ENCODE data around the gene FAM210A.

FAM210A gene

DNA sequence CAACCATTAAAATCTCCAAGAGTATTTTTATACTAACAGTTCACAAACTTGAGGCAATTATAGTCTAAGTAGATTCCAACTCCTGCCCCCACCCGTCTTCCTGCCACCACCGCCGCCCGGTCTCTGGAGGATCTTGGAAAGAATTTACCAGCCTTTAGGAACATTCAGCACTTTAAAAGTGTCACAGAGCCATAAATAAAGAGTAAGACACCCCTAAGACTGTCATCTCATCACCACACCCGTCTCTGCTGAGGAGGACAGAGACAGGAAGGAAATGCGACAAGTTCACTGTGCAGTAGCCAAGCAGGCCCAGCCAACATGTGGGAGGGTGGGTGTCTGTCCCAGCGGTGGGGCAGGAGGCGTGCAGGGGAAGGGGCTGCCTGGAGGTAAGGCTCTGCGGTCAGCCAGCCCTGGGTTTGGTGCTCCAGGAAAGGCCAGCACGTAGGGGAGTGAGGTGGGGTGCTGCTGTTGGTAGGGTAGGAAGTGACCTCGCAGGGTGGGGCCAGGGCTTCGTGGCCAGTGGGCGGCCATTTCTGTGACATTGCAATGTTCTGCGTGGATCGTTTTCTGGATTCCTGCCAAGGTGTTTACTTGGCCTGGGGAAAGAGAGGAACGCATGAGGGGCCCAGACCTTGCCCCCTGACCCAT lies 111.6 kb downstream of the FAM210A start:
- TF ChIP-seq, protein P1, sequence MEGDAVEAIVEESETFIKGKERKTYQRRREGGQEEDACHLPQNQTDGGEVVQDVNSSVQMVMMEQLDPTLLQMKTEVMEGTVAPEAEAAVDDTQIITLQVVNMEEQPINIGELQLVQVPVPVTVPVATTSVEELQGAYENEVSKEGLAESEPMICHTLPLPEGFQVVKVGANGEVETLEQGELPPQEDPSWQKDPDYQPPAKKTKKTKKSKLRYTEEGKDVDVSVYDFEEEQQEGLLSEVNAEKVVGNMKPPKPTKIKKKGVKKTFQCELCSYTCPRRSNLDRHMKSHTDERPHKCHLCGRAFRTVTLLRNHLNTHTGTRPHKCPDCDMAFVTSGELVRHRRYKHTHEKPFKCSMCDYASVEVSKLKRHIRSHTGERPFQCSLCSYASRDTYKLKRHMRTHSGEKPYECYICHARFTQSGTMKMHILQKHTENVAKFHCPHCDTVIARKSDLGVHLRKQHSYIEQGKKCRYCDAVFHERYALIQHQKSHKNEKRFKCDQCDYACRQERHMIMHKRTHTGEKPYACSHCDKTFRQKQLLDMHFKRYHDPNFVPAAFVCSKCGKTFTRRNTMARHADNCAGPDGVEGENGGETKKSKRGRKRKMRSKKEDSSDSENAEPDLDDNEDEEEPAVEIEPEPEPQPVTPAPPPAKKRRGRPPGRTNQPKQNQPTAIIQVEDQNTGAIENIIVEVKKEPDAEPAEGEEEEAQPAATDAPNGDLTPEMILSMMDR (IDR thresholded peaks at IDR 0.05) = no peak
- no peaks in the 10 kb centered on the region for H3K9me3 ChIP-seq (ENCODE audit: control insufficient read depth, low read length)
- H3K9ac ChIP-seq = no peak overlapping the region
- H3K79me2 ChIP-seq = no peaks in the 10 kb centered on the region
- no peak overlapping the region for H3K4me2 ChIP-seq (ENCODE audit: low read length)
- H2AFZ ChIP-seq = no peak overlapping the region
- H3K27me3 ChIP-seq (ENCODE audit: control insufficient read depth, insufficient read depth, low read length) = no peaks in the 10 kb centered on the region
- no peak overlapping the region for H3K4me3 ChIP-seq (ENCODE audit: low read depth, low read length)
- H3K36me3 ChIP-seq (ENCODE audit: control insufficient read depth, insufficient read depth, low read length) = no peaks in the 10 kb centered on the region
- peak overlapping the region; percentile 80 for H3K27ac ChIP-seq
- H3K4me1 ChIP-seq = no peaks in the 10 kb centered on the region

DNA sequence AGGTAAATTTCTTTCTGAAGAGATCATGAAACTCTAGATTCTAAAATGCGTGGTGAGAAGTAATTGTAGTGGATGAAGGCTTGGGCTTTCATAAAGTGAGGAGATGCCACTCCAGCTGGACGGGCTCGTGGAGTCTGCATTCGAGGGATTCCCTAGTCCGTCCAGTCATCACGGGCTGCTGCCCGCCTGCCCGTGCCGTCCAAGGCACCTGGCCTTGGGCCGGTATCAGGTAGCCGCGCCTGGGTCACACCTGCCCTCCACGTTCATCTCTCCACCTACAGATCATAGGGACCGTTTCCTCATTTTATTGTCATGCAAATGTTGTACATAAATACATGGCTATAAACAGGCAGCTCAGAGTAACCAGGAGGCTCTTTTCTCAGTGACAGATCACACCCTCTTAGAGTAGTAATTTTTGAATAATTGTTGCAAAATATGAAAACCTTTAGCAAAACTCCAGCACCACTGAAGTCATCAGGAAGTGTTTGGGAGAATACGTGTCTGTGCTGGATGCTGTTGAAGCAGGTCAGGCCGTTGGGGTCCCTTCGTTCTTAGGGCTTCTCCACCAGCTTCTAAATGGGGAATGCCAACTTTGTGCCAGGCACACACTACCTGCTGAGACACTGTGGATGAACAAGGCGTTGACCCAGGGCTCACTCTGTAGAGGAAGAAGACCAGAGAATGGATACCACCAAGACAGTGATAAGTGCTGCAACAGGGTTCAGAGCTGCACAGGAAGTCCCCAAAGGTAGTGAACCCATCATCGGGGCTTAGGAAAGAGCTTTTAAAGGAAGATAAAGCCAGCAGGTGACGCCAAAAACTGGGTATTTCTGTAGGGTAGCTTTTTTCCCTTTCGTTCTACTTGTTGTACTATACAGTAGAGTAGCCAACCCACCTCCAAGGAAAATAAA lies 112.5 kb downstream of the FAM210A start:
- no peaks in the 10 kb centered on the region for H3K4me1 ChIP-seq
- H3K27ac ChIP-seq = peak overlapping the region; percentile 80
- H3K9ac ChIP-seq = no peak overlapping the region

More for the DNA sequence above, 112.5 kb downstream of the FAM210A start:
- TF ChIP-seq, protein P1 (IDR thresholded peaks at IDR 0.05) = no peak
- Histone ChIP-seq H3K27me3 (ENCODE audit: control insufficient read depth, insufficient read depth, low read length) (no peaks in the 10 kb centered on the region), H3K36me3 (ENCODE audit: control insufficient read depth, insufficient read depth, low read length) (no peaks in the 10 kb centered on the region), H3K9me3 (ENCODE audit: control insufficient read depth, low read length) (no peaks in the 10 kb centered on the region), H3K79me2 (no peaks in the 10 kb centered on the region), H2AFZ (no peak overlapping the region), H3K4me3 (ENCODE audit: low read depth, low read length) (no peak overlapping the region), H3K4me2 (ENCODE audit: low read length) (no peak overlapping the region)
